ENCODE data around the gene IMMT. TPM values are rescaled to one million over a fixed set of nuclear protein-coding genes. Genes with fewer than 3 reads are reported as not detected.

The IMMT gene
- total and polyA plus RNA-seq, 9 of the 15 experiments (the other 6 are each of a cell fraction or from before 2014, with no cell fraction given), result 119 to 294 (median 140) TPM

DNA sequence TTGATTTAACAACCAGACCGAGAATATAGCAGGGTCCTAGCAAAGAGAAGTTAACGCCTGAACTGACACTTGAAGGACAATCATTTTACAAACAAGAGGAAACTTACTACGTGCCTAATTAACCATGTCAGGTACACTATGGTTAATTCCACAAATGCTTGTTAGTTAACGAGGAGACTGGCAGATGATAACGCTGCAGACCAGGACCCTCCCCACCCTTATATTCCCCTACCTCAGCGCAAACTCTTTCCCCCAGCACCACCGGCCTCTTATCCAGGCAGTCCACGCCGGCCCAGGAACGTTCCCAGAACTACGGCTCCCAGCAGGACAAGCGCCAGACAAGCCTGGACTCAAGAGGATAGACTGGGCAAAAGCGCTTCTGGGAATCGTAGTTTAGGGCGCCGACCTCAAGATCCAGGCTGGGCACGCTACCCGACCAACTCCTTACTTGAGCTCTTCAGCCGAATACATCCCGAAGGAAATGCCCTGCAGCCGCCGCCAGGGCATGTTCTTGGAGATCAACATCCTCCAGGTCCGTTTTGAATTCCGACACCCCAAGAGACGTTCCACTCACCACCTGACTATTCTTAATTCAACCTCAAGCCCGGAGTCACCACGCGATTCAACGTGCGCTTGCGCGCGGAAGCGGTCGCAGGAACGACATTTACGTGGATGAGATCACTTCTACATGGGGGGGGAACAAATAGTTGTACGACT lies 89.9 kb downstream of the IMMT start, which contains the start of gene POLR1A (continued):
- TF ChIP-seq ZNF12 (CRISPR knock-in tag; IDR thresholded peaks at IDR 0.05) (no peak), PTRF (tag; IDR thresholded peaks at IDR 0.05) (no peak), TGIF2 (CRISPR knock-in tag; IDR thresholded peaks at IDR 0.05) (no peak), DNMT1 (IDR thresholded peaks at IDR 0.05) (no peak), ZNF644 (tag; IDR thresholded peaks at IDR 0.05; ENCODE audit: low read depth) (peak; percentile 53; the same call in 1 of the 2 replicates), ZNF212 (CRISPR knock-in tag; IDR thresholded peaks at IDR 0.05) (no peak), RBM34 (IDR thresholded peaks at IDR 0.05; ENCODE audit: borderline replicate concordance, insufficient read depth, low read length) (no peak), HDAC8 (tag; IDR thresholded peaks at IDR 0.05) (no peak), MAZ (CRISPR knock-in tag; conservative IDR thresholded peaks at IDR 0.05 in 1 of 2, IDR thresholded peaks at IDR 0.05 in 1 of 2) (0 out of 4 replicates have a peak, but pooled peaks of 1 of the 2 experiments have one; percentile 5), ZNF274 (IDR thresholded peaks at IDR 0.05; ENCODE audit: borderline replicate concordance, low read depth, low read length) (no peak), C11orf30 (IDR thresholded peaks at IDR 0.05; ENCODE audit: low read depth) (no peak), THRAP3 (IDR thresholded peaks at IDR 0.05; ENCODE audit: borderline replicate concordance) (no peak), NRF1 (conservative IDR thresholded peaks at IDR 0.05 in 1 of 2, IDR thresholded peaks at IDR 0.05 in 1 of 2) (peak; percentile 99), ZNF24 (IDR thresholded peaks at IDR 0.05) (peak; percentile 80), TAF1 (IDR thresholded peaks at IDR 0.05; ENCODE audit: control insufficient read depth, extremely low read depth, insufficient read depth, low read length, severe bottlenecking) (no peak), TAF15 (IDR thresholded peaks at IDR 0.05; ENCODE audit: low read depth, low read length) (no peak)
- TF ChIP-seq, protein P1, sequence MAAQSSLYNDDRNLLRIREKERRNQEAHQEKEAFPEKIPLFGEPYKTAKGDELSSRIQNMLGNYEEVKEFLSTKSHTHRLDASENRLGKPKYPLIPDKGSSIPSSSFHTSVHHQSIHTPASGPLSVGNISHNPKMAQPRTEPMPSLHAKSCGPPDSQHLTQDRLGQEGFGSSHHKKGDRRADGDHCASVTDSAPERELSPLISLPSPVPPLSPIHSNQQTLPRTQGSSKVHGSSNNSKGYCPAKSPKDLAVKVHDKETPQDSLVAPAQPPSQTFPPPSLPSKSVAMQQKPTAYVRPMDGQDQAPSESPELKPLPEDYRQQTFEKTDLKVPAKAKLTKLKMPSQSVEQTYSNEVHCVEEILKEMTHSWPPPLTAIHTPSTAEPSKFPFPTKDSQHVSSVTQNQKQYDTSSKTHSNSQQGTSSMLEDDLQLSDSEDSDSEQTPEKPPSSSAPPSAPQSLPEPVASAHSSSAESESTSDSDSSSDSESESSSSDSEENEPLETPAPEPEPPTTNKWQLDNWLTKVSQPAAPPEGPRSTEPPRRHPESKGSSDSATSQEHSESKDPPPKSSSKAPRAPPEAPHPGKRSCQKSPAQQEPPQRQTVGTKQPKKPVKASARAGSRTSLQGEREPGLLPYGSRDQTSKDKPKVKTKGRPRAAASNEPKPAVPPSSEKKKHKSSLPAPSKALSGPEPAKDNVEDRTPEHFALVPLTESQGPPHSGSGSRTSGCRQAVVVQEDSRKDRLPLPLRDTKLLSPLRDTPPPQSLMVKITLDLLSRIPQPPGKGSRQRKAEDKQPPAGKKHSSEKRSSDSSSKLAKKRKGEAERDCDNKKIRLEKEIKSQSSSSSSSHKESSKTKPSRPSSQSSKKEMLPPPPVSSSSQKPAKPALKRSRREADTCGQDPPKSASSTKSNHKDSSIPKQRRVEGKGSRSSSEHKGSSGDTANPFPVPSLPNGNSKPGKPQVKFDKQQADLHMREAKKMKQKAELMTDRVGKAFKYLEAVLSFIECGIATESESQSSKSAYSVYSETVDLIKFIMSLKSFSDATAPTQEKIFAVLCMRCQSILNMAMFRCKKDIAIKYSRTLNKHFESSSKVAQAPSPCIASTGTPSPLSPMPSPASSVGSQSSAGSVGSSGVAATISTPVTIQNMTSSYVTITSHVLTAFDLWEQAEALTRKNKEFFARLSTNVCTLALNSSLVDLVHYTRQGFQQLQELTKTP (IDR thresholded peaks at IDR 0.05; ENCODE audit: low read depth in 1 of 2, partially characterized antibody in 2 of 2), result peak; percentile 24 to 99
- TF ChIP-seq, protein P2, sequence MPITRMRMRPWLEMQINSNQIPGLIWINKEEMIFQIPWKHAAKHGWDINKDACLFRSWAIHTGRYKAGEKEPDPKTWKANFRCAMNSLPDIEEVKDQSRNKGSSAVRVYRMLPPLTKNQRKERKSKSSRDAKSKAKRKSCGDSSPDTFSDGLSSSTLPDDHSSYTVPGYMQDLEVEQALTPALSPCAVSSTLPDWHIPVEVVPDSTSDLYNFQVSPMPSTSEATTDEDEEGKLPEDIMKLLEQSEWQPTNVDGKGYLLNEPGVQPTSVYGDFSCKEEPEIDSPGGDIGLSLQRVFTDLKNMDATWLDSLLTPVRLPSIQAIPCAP (CRISPR knock-in tag; IDR thresholded peaks at IDR 0.05; ENCODE audit: borderline replicate concordance), result no peak
- TF ChIP-seq, protein P3, sequence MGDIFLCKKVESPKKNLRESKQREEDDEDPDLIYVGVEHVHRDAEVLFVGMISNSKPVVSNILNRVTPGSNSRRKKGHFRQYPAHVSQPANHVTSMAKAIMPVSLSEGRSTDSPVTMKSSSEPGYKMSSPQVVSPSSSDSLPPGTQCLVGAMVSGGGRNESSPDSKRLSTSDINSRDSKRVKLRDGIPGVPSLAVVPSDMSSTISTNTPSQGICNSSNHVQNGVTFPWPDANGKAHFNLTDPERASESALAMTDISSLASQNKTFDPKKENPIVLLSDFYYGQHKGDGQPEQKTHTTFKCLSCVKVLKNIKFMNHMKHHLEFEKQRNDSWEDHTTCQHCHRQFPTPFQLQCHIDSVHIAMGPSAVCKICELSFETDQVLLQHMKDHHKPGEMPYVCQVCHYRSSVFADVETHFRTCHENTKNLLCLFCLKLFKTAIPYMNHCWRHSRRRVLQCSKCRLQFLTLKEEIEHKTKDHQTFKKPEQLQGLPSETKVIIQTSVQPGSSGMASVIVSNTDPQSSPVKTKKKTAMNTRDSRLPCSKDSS (IDR thresholded peaks at IDR 0.05; ENCODE audit: low read depth, partially characterized antibody), result no peak
- TF ChIP-seq, protein P4, sequence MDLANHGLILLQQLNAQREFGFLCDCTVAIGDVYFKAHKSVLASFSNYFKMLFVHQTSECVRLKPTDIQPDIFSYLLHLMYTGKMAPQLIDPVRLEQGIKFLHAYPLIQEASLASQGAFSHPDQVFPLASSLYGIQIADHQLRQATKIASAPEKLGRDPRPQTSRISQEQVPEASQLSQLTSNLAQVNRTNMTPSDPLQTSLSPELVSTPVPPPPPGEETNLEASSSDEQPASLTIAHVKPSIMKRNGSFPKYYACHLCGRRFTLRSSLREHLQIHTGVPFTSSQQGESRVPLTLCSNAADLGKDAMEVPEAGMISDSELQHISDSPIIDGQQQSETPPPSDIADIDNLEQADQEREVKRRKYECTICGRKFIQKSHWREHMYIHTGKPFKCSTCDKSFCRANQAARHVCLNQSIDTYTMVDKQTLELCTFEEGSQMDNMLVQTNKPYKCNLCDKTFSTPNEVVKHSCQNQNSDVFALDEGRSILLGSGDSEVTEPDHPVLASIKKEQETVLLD (IDR thresholded peaks at IDR 0.05), result peak; percentile 96

All from K562 (cell line).